Choroid plexus epithelial cell (primary cell): Measurements from ENCODE around the gene ACTA2.

ENCODE experiments used
- DNase-seq: peaks from one replicate; pipeline ENCODE4 v3.0.0-alpha.2; 2010; ENCODE audit warnings: low read depth
- H3K4me3 ChIP-seq: 2 replicates; pipeline ENCODE4 v1.5.1; 2011; ENCODE audit warnings: low read depth, mild to moderate bottlenecking, control low read depth, low read length, moderate library complexity
- TF ChIP-seq, protein P1 (sequence below): conservative IDR thresholded peaks from 2 replicates; pipeline ENCODE4 v1.5.1; 2011; ENCODE audit warnings: low read depth, mild to moderate bottlenecking, control low read depth, inconsistent platforms, low read length, moderate library complexity

Gene ACTA2

GRCh38 chr10:88946200-88946599 is 6.4 kb downstream of the ACTA2 start:
- H3K4me3 ChIP-seq: no peak overlapping the region
- TF ChIP-seq, protein P1, sequence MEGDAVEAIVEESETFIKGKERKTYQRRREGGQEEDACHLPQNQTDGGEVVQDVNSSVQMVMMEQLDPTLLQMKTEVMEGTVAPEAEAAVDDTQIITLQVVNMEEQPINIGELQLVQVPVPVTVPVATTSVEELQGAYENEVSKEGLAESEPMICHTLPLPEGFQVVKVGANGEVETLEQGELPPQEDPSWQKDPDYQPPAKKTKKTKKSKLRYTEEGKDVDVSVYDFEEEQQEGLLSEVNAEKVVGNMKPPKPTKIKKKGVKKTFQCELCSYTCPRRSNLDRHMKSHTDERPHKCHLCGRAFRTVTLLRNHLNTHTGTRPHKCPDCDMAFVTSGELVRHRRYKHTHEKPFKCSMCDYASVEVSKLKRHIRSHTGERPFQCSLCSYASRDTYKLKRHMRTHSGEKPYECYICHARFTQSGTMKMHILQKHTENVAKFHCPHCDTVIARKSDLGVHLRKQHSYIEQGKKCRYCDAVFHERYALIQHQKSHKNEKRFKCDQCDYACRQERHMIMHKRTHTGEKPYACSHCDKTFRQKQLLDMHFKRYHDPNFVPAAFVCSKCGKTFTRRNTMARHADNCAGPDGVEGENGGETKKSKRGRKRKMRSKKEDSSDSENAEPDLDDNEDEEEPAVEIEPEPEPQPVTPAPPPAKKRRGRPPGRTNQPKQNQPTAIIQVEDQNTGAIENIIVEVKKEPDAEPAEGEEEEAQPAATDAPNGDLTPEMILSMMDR: no peak
- DNase-seq: no peak

- TF ChIP-seq, protein P1: no peak
- no peak for DNase-seq
- H3K4me3 ChIP-seq: no peak overlapping the region
Observed at GRCh38 chr10:88944813-88945212, 7.8 kb downstream of the ACTA2 start.

- TF ChIP-seq, protein P1: no peak
- no peak overlapping the region for H3K4me3 ChIP-seq
- DNase-seq: no peak
Observed at GRCh38 chr10:88943778-88944177, 8.8 kb downstream of the ACTA2 start.

- TF ChIP-seq, protein P1: no peak
- DNase-seq: no peak
- no peak overlapping the region for H3K4me3 ChIP-seq
Observed at GRCh38 chr10:88941026-88941425, 11.5 kb downstream of the ACTA2 start.

DNA sequence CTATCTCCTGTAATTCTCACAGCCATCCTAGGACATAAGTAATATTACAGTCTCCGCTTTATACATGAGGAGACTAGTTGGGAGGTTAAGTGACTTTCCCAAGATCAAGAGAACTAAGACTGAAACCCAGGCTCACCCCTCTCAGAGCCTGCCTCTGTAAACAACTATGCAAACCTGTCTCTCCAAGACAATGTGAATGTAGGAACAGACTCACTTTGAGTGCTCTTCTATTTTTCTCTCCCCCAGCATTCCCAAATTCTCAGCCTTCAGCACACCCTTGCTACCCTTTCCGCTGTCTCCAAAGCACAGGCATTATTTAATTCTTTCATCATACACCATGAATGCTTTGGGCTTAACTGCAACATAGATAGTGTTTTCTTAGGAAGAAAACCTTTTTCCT is 13.6 kb downstream of the ACTA2 start:
- TF ChIP-seq, protein P1: no peak
- H3K4me3 ChIP-seq: no peak overlapping the region
- no peak for DNase-seq

DNA sequence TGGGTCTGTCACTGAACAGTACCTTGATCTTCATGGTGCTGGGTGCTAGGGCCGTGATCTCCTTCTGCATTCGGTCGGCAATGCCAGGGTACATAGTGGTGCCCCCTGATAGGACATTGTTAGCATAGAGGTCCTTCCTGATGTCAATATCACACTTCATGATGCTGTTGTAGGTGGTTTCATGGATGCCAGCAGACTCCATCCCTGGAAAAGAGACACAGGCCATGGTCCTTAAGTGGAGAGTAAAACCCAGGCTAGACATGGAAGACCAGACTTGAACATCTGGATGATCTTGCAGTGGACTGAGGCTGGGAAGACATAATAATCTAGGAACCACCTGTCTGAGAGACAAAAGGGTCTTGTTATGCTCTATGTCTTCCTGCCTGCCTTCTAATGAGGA is 14.5 kb downstream of the ACTA2 start:
- TF ChIP-seq, protein P1: no peak
- DNase-seq: no peak
- no peak overlapping the region for H3K4me3 ChIP-seq

GRCh38 chr10:88936656-88937055 is 15.9 kb downstream of the ACTA2 start:
- DNase-seq: no peak
- no peak overlapping the region for H3K4me3 ChIP-seq
- TF ChIP-seq, protein P1: no peak
